Fibroblast of villous mesenchyme (primary cell): ENCODE measurements around the gene MAPK11. TPM values are rescaled to one million over a fixed set of nuclear protein-coding genes. Genes with fewer than 3 reads are reported as not detected.

Source experiments
- DNase-seq: peaks from one replicate; pipeline ENCODE4 v3.0.0-alpha.2; 2010; ENCODE audit warnings: low read depth
- H3K4me3 ChIP-seq: 2 replicates; pipeline ENCODE4 v1.5.1; 2011; ENCODE audit warnings: low read depth, mild to moderate bottlenecking, low read length
- CTCF ChIP-seq: IDR thresholded peaks from 2 replicates; pipeline ENCODE4 v1.5.1; 2012; ENCODE audit warnings: low read depth, mild to moderate bottlenecking, low read length; ENCODE audit not compliant: insufficient read depth
- total RNA-seq: library from RNA; depleted of rRNA; stranded (reverse); fragments of >200 nt; gene quantifications from 2 replicates; pipeline ENCODE4 v1.2.3, GENCODE V29; 2012

MAPK11 gene
- total RNA-seq, 1 donor, result 6.5 TPM

- no peak for TF ChIP-seq CTCF
- no peak overlapping the region for H3K4me3 ChIP-seq
- DNase-seq, result no peak
Measured at GRCh38 chr22:50228366-50228765, 41.8 kb downstream of the MAPK11 start.

GRCh38 chr22:50227579-50228215 lies 42.5 kb downstream of the MAPK11 start:
- no peak for TF ChIP-seq CTCF
- no peak for DNase-seq
- H3K4me3 ChIP-seq, result no peak overlapping the region

GRCh38 chr22:50226875-50227165 lies 43.4 kb downstream of the MAPK11 start:
- no peak overlapping the region for H3K4me3 ChIP-seq
- no peak for DNase-seq
- TF ChIP-seq CTCF, result no peak

- no peak for TF ChIP-seq CTCF
Measured at GRCh38 chr22:50226063-50226874, 43.9 kb downstream of the MAPK11 start.

GRCh38 chr22:50225200-50225969 lies 44.8 kb downstream of the MAPK11 start:
- H3K4me3 ChIP-seq, result no peak overlapping the region
- DNase-seq, result no peak
- TF ChIP-seq CTCF, result no peak

More at GRCh38 chr22:50226063-50226874, 43.9 kb downstream of the MAPK11 start:
- no peak overlapping the region for H3K4me3 ChIP-seq
- DNase-seq, result no peak

GRCh38 chr22:50224071-50224470 lies 46.1 kb downstream of the MAPK11 start:
- H3K4me3 ChIP-seq, result no peak overlapping the region
- no peak for TF ChIP-seq CTCF
- no peak for DNase-seq
